ENCODE data around the gene NFILZ.
"Not testable (repeated sequence)": the region's sequence is repeated elsewhere in the genome, so short reads cannot be mapped to it uniquely, and the experiment has no call there.

Gene NFILZ

DNA sequence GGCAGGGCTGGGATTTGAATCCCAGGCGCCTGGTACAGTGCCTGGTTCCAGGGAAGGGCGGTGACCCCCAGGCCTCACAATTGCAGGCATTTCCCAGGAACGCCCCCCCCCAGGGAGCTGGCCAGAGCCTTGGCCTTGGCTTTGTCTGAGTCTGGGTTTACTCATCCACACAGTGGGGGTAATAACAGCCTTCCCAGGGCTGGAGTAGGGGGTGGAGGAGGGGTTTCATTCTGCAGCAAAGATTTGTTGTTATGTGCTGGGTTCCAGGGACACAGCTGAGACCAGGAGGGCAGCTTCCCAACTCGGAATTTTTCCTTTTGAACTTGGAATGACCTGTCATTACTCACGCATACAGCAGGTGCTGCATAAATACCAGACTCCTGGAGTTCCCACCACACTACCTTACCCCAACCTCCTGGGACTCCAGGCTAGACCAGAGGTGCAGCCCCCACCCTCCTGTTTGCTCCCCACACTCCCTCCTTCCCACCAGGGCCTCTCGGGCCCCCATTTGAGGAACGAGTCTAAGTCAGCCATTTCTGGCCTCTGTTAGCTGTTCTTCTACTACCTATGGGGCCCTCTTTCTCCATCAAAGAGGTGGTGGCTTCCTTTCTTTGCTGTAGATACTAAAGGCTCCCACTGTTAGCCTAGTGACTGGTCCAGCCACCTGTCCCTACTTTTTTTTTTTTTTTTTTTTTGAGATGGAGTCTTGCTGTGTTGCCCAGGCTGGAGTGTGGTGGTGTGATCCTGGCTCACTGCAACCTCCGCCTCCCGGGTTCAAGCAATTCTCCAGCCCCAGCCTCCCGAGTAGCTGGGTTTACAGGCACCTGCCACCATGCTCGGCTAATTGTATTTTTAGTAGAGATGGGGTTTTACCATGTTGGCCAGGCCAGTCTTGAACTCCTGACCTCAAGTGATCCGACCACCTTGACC is 18.3 kb upstream of the NFILZ start:
- DNase-seq: no peak

DNA sequence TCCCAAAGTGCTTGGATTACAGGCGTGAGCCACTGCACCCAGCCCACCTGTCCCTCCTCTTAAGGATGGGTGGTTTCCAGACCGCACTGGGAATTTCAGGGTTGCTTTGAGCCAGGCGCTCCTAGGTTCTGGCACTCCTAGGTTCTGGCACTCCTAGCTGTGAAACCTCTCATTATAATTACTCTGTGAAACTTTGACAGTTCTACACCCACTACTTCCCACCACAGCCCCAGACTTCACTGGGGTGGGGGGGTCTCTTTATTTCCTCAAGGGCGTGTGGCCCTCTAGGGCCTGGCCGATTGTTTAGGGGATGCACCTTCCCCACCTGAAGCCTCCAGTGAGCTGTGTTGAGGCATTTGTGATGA is 17.6 kb upstream of the NFILZ start:
- no peak for DNase-seq

DNA sequence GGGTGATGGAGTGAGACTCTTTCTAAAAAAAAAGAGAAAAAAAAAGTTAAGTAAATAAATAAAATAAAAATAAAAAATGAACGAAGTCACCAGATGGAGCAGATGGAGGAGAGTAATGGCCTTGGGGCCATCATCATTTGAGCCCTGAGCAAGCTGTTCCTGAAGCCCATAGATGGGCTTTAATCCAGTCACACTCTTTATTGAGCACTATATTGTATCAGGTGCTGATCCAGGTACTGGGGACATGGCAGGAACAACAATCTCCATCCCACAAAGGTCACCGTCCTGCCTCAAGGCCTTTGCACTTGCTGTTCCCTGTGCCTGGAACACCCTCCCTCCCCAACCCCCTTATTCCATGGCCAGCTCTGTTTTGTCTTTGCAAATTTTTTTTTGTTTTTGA is 16.0 kb upstream of the NFILZ start:
- DNase-seq: no peak

DNA sequence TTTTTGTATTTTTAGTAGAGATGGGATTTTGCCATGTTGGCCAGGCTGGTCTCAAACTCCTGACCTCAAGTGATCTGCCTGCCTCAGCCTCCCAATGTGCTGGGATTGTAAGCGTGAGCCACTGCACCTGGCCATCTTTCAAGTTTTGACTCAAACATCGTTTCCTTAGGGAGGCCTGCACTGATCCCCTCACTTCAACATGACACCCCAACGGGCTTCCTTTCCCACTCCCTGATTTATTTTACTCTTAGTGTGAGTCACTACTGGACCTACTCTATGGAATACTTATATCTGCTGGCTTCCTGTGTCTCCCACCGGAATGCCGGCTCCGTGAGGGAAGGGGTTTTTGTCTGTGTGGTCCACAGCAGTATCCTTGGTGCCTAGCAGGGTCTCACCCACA is 15.4 kb upstream of the NFILZ start:
- no peak for DNase-seq

DNA sequence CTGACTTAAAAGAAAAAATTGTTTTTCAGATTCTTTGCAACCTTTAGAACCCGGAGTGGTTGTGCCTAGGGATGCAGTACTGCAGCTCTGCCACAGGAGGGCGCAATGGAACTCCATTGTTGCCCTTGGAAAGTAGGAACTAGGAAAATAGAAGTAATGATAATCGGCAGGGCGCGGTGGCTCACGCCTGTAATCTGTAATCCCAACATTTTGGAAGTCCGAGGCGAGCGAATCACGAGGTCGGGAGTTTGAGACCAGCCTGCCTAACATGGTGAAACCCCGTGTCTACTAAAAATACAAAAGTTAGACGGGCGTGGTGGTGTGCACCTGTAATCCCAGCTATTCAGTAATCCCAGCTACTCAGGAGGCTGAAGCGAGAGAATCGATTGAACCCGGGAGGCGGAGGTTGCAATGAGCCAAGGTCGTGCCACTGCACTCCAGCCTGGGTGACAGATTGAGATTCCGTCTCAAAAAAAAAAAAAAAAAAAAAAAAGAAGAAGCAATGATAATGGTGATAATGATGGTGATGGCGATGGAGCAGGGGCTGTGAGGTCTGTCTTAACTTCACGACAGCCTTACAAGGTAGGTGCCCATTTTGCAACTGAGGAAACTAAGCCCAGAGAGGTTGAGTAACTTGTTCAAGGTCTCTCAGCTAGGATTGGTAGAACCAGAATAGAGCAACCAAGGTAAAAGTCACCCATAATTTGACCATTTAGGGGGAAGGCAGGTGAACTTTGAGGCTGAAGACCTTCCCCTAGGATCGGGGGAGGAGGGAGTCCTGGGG is 14.4 kb upstream of the NFILZ start:
- DNase-seq: peak; percentile 79

DNA sequence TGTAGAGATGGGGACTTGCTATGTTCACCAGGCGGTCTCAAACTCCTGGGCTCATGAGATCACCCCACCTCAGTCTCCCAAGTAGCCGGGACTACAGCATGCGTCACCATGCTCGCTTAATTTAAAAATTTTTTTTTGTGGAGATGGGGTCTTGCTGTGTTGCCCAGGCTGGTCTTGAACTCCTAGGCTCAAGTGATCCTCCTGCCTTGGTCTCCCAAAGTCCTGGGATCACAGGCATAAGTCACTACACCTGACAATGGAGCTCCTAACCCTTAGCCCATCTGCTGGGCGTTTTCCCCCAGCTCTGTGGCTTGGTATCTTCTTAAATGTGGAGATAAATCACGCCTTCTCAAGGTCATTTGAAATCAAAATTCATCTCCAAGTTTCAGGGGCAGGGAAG is 13.6 kb upstream of the NFILZ start:
- DNase-seq: no peak

DNA sequence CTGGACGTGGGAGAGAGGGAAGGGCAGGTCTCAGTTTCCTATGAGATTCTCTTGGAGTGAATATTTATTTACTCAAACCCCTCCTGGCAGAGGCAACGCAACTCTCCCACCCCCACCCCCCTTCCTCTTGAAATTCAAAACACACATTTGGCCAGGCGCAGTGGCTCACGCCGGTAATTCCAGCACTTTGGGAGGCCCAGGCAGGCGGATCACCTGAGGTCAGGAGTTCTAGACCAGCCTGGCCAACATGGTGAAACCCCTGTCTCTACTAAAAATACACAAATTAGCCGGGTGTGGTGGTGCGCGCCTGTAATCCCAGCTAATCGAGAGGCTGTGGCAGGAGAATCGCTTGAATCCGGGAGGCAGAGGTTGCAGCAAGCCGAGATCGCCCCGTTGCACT is 13.1 kb upstream of the NFILZ start:
- not testable (repeated sequence) for DNase-seq

DNA sequence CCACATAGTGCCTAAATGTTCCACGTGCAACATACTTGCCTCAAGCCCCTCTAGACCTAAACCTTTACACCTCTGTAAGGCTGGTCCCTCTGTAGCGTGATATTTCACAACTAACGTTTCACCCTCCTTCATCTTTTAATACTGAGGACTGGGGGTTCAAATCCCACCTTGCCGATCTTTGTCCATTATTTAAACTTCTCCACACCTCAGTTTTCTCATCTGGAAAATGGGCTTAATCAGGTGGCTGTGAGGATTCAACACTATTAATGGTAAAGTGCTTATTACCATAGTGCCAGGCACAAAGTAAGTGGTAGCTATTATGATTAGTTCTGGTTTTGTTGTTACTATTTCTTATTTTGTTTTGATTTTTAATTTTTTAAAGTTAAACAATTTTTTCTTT is 12.4 kb upstream of the NFILZ start:
- no peak for DNase-seq

DNA sequence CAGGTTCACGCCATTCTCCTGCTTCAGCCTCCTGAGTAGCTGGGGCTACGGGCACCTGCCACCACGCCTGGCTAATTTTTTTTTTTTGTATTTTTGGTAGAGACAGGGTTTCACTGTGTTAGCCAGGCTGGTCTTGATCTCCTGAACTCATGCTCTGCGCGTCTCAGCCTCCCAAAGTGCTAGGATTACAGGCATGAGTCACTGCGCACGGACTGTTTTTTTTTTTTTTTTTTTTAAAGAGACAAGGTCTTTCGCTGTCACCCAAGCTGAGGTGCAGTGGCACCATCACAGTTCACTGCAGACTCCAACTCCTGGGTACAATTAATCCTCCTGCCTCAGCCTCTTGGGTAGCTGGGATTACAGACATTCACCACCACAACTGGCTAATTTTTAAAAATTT is 11.7 kb upstream of the NFILZ start:
- DNase-seq: no peak

DNA sequence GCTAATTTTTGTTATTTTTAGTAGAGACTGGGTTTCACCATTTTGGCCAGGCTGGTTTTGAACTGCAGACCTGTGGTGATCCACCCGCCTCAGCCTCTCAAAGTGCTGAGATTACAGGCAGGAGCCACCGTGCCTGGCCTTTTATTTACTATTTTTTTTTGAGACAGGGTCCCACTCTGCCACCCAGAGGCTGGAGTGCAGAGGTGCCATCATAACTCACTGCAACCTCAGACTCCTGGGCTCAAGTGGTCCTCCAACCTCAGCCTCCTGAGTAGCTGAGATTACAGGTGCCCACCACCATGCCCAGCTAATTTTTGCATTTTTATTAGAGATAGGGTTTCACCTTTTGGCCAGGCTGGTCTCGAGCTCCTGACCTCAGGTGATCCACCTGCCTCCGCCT is 7.5 kb upstream of the NFILZ start:
- DNase-seq: not testable (repeated sequence)

DNA sequence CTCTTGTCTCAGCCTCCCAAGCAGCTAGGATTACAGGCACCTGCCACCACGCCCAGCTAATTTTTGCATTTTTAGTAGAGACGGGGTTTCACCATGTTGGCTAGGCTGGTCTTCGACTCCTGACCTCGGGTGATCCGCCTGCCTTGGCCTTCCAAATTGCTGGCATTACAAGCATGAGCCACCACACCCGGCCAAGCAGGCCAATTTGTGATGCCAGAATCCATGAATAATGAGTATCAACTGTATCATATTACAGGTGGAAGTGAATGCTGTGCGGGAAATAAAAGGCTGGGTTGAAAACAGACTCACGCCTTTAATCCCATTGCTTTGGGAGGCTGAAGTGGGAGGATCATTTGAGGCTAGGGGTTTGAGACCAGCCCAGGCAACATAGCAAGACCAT is 3.6 kb upstream of the NFILZ start:
- no peak for DNase-seq

DNA sequence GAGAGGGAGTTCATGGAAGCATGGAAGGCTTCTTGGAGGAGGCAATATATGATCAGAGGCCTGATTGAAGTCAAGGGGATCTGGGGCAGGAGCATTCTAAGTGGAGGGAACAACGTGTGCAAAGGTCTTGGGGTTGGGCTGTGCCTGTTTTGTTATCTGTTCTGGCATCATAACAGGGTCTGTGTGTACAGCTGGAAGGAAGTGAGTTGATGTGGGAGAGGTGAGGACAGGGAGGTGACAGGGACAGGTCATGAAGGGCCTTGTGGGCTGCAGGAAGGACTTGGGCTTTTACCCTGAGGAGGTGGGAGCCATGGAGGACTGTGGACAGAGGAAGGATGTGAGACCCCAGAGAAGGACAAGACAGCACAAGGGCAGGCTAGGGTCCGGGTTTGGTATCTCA is 1.2 kb upstream of the NFILZ start:
- DNase-seq: no peak

DNA sequence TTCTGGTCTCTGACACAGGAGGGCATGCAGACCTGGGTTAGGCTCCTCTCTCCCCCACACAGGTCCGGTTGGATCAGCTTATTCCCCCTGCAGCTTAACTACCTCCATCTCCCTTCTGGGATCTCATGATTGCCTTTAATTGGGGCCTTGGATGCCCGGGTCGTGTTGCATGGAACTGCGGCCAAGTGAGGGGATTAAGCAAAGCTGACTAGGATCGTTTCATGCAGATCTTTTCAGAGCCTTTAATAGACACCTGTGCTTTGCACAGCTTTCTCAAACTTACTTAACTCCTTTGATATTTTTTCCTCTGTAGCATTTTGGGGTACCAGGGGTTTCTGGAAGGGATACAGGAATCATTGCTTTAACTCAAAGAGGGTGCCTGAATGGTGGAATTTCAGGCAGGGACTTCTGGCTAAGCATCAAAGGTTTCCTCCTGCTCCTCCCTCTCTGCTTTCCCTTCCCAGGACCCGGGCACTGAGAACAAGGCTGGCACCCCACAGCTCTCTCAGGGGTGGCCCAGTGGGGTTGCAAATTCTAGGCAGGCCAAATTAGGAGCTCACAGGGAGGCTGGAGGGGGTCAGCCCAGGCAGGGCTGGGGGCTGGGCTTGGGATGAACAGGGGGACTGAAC is 477 bp downstream of the NFILZ start:
- no peak for DNase-seq

DNA sequence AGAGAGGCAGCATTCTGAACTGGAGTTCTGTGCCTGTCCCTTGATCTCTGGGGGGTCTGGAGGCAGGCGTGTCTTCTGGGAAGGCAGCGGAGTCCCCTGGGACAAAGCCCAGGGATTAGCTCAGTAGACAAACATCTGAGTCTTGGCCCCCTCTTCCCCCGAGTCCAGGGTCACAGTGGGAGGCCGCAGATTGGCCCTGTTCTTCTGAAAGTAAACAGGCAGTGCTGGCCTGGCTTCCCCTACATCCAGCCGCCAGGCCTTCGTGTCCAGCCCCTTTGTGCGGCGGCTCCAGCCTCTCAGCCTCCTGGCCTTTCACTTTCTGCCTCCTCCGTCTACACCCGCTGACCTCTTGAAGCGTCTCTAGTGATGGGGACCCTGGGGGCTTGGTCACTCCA is 989 bp downstream of the NFILZ start:
- DNase-seq: no peak

DNA sequence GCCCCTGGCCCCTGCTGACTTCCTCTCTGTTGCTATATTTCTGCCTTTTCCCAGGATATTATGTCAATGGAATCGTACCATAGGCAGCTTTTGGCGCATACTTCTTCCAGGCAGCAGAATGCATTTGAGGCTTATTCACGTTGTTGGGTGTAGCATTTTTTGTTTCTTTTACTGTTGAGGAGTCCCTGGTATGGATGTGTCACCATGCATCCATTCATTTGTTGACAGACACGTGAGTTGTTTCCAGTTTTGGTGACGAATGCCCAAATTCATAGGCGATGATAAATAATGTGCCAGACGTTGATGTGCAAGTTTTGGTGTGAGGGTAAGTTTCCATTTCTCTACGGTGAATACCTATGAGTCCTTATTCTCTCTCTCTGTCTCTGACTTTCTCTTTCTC is 5.0 kb downstream of the NFILZ start:
- DNase-seq: no peak

DNA sequence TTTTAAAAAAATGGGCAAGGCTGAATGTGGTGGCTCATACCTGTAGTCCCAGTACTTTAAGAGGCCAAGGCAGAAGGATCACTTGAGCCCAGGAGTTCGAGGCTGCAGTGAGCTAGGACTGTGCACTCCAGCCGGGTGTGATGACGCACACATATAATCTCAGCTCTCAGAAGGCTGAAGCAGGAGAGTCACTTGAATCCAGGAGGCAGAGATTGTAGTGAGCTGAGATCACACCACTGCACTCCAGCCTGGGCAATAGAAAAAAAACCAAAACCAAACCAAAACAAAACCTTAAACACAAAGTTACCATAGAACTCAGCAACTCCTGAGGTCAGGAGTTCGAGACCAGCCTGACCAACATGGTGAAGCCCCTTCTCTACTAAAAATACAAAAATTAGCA is 6.6 kb downstream of the NFILZ start:
- not testable (repeated sequence) for DNase-seq

DNA sequence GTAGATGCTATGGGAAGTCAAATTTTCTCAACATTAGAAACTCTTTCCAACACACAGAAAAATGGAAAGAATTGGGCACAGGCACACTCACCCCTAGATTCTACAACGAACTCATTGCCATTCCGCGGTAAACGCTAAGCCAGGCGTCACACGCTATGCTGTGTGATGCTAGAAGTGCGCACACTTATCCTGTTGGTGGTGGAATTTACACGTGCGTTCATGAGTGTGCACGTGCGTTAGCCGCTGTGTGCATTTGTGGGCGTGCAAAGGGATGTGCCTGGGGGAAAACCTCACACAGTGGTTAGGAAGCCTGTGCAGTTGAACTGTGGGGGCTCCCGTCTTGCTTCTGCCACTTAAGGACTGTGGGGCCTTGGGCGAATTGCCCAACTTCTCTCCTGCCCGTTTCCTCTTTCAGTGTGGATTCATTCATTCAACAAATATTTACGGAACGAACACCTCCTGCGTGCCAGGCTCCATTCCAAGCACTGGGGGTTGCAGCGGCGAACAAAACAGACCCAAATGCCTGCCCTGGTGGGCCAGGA is 7.7 kb downstream of the NFILZ start:
- DNase-seq: peak; percentile 76

DNA sequence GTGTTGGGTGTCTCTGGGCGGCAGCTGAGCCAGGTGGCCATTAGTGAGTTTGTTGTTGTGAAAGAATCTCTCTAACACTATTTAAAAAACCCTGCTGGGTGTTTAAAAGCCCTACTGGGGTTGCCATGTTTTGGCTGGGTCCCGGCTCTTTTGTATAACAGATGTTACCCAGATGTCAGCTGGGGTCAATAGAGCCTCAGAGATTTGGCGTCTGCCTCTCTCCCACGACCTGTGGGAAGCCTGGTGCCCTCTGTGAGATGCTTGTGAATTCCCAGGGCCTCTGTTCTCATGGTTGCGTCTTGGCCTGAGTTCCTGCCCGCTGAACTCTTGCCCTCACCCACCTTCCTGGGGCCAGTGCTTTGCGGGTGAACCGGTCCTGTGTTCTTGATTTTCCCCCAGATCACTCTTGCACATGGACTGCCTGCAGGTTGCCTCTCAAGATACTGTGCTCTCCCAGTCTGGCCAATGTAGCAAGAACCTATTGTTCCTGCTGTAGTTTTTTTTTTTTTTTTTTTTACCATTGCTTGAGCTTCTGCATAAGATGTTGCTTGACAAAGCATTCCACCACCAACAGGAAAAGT is 9.5 kb downstream of the NFILZ start:
- DNase-seq: no peak

DNA sequence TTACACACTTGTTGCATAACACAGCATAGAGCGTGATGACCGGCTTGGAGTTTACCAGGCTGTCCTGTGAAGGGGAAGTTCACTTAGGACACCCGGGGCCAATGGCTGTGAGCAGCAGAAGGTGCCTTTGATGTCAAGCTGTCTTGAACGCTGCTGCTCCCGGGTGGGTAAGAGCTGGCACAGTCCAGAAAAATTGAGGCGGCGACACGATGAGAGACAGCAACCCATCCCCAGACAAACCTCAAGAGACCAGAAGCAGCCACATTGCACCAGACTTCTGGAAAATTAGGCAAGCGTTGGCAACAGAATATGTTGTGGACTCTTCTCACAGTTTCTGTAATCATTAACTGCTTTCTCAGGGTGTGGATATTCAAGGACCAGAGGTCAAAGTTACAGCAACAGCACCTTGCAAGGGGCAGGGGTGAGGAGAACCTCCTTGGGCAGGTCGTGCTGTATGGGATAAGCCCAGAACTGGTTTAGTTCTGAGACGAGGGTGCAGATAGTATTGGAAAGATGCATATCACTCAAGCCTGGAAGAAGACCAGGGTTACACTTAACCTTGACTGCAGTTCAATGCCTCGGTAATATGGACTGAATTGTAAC is 10.1 kb downstream of the NFILZ start:
- peak; percentile 93 for DNase-seq

DNA sequence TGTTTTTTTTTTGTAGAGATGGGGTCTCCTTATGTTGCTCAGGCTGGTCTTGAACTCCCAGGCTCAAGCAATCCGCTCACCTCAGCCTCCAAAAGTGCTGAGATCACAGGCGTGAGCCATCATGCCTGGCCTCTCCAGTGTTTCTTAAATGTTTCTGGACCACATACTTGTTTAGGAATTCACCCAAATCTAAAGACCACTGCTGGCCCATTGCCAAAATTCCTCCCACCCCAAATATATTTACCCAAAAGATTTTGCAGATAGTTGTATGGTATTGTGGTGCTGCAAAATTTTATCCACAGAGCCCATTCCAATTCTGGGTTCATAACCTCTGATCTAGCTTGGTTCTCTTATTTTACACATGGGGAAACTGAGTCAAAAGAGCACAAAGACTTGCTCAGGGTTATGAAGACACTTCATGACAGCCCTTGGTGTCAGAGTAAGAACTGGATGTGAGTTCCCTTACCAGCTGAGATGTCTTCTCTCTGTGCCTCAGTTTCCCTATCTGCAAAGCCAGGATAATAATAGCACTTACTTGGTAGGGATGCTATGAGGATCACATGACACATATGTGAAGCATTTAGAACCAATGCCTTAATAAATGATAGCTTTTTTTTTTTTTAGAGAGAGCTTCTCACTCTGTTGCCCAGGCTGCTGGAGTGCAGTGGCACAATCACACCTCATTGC is 10.9 kb downstream of the NFILZ start:
- no peak for DNase-seq

DNA sequence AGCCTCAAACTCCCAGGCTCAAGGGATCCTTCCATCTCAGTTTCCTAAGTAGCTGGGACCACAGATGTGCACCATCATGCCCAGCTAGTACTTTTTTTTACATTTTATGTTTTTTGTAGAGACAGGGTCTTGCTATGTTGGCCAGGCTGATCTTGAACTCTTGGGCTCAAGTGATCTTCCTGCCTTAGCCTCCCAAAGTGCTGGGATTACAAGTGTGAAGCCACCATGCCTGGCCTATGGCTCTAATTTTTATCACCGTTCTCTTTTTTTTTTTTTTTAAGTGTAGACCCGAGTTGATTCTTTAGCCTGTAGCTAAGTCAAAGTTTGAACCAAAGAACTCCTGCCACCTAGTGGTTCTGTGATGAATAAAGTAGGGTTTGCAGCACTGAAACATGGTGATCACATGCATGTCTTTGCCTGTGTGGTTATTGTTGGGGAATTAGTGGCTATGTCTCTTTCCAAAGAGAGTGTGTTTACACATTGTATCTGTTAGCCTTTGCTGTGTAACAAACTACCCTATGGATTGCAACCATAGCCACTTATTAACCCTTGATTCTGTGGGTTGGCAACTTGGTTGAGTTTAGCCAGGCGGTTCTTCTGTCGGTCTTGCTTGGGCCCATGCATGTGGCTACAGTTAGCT is 11.6 kb downstream of the NFILZ start:
- peak; percentile 44 for DNase-seq

DNA sequence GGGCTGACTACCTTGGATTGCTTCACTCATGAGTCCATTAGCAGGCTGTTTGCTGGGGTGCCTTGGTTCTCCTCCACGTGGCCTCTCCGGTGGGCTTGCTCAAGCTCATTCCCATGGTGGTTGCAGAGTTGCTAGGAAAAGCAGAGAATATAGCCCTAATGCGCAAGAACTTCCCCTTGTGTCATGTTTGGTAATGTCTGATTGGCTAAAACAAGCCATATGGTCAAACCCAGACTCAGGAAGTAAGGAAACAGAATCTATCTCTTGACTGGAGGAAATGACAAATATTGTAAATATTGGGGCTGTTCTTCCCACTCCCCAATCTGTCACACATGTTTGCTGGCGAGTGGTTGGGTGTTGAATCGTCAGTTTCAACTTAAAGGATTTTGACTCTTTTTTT is 12.1 kb downstream of the NFILZ start:
- DNase-seq: no peak
